ENCODE measurements around the gene ZEB2. TPM values are rescaled to one million over a fixed set of nuclear protein-coding genes. Genes with fewer than 3 reads are reported as not detected.
A peak's percentile ranks its signal among the peaks of the same experiment; 100 is the strongest.

Gene ZEB2
- total RNA-seq, 1 donor from 2014 or later = 111 TPM

GRCh38 chr2:144356402-144356801, 163.5 kb downstream of the ZEB2 start:
- H3K36me3 Mint-ChIP-seq = no peaks in the 10 kb centered on the region
- no peaks in the 10 kb centered on the region for H3K4me1 Mint-ChIP-seq
- TF ChIP-seq CTCF (IDR thresholded peaks at IDR 0.05; ENCODE audit: unreplicated experiment) = no peak
- no peak for DNase-seq (ENCODE audit: low spot score in 2 of 2, unreplicated experiment in 2 of 2)
- H3K27me3 Mint-ChIP-seq (ENCODE audit: low read depth) = no peaks in the 10 kb centered on the region
- no peak overlapping the region for H3K4me3 Mint-ChIP-seq
- no peak overlapping the region for H3K27ac Mint-ChIP-seq
- peaks cover 4% of the 10 kb centered on the region for H3K9me3 Mint-ChIP-seq

GRCh38 chr2:144354953-144355352, 165.0 kb downstream of the ZEB2 start:
- TF ChIP-seq CTCF (IDR thresholded peaks at IDR 0.05; ENCODE audit: unreplicated experiment) = no peak
- H3K36me3 Mint-ChIP-seq = no peaks in the 10 kb centered on the region
- no peak overlapping the region for H3K27ac Mint-ChIP-seq

GRCh38 chr2:144351687-144352086, 168.2 kb downstream of the ZEB2 start:
- H3K27me3 Mint-ChIP-seq (ENCODE audit: low read depth) = no peaks in the 10 kb centered on the region
- H3K9me3 Mint-ChIP-seq = peaks cover 2% of the 10 kb centered on the region
- no peak overlapping the region for H3K27ac Mint-ChIP-seq
- peaks cover 23% of the 10 kb centered on the region for H3K4me1 Mint-ChIP-seq
- H3K4me3 Mint-ChIP-seq = no peak overlapping the region
- no peak for DNase-seq (ENCODE audit: low spot score in 2 of 2, unreplicated experiment in 2 of 2)
- H3K36me3 Mint-ChIP-seq = no peaks in the 10 kb centered on the region
- no peak for TF ChIP-seq CTCF (IDR thresholded peaks at IDR 0.05; ENCODE audit: unreplicated experiment)

More at GRCh38 chr2:144354953-144355352, 165.0 kb downstream of the ZEB2 start:
- Mint-ChIP-seq H3K9me3 (peaks cover 4% of the 10 kb centered on the region), H3K4me1 (peaks cover 9% of the 10 kb centered on the region), H3K4me3 (no peak overlapping the region), H3K27me3 (ENCODE audit: low read depth) (no peaks in the 10 kb centered on the region)
- no peak for DNase-seq (ENCODE audit: low spot score in 2 of 2, unreplicated experiment in 2 of 2)

- no peak overlapping the region for H3K4me3 Mint-ChIP-seq
- DNase-seq (ENCODE audit: low spot score in 2 of 2, unreplicated experiment in 2 of 2) = no peak
- no peaks in the 10 kb centered on the region for H3K9me3 Mint-ChIP-seq
- no peaks in the 10 kb centered on the region for H3K36me3 Mint-ChIP-seq
- TF ChIP-seq CTCF (IDR thresholded peaks at IDR 0.05; ENCODE audit: unreplicated experiment) = no peak
- H3K27ac Mint-ChIP-seq = peak overlapping the region; percentile 37
- H3K4me1 Mint-ChIP-seq = peaks cover 24% of the 10 kb centered on the region
- H3K27me3 Mint-ChIP-seq (ENCODE audit: low read depth) = no peaks in the 10 kb centered on the region
Measured at GRCh38 chr2:144350151-144350802, 169.6 kb downstream of the ZEB2 start.

GRCh38 chr2:144349674-144350073, 170.2 kb downstream of the ZEB2 start:
- H3K27ac Mint-ChIP-seq = peak overlapping the region; percentile 52
- no peak for DNase-seq (ENCODE audit: low spot score in 2 of 2, unreplicated experiment in 2 of 2)
- no peaks in the 10 kb centered on the region for H3K36me3 Mint-ChIP-seq
- no peaks in the 10 kb centered on the region for H3K9me3 Mint-ChIP-seq
- H3K4me3 Mint-ChIP-seq = no peak overlapping the region
- peaks cover 24% of the 10 kb centered on the region for H3K4me1 Mint-ChIP-seq
- no peak for TF ChIP-seq CTCF (IDR thresholded peaks at IDR 0.05; ENCODE audit: unreplicated experiment)
- no peaks in the 10 kb centered on the region for H3K27me3 Mint-ChIP-seq (ENCODE audit: low read depth)
